GM12873 (cell line): ENCODE results near the gene PEX16.

Experiments
- TF ChIP-seq, protein P1 (sequence below): IDR thresholded peaks from 2 replicates; pipeline ENCODE4 v1.5.1; 2012; ENCODE audit warnings: low read depth, mild to moderate bottlenecking, moderate library complexity, low read length, control low read depth; ENCODE audit not compliant: insufficient read depth; ENCODE audit errors: missing control alignments

PEX16 gene

DNA sequence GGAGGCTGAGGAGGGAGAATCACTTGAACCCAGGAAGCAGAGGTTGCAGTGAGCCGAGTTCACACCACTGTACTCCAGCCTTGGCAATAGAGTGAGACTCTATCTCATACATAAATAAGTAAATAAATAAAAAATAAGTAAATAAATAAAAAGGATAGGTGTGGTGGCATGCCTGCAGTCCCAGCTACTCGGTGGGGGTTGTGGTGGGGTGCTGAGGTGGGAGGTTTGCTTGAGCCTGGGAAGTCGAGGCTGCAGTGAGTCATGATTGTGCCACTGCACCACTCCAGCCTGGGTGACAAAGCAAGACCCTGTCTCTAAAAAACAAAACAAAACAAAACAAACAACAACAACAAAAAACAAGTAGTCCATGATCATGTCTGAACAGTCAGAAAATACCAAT, 7.9 kb upstream of the PEX16 start:
- TF ChIP-seq, protein P1, sequence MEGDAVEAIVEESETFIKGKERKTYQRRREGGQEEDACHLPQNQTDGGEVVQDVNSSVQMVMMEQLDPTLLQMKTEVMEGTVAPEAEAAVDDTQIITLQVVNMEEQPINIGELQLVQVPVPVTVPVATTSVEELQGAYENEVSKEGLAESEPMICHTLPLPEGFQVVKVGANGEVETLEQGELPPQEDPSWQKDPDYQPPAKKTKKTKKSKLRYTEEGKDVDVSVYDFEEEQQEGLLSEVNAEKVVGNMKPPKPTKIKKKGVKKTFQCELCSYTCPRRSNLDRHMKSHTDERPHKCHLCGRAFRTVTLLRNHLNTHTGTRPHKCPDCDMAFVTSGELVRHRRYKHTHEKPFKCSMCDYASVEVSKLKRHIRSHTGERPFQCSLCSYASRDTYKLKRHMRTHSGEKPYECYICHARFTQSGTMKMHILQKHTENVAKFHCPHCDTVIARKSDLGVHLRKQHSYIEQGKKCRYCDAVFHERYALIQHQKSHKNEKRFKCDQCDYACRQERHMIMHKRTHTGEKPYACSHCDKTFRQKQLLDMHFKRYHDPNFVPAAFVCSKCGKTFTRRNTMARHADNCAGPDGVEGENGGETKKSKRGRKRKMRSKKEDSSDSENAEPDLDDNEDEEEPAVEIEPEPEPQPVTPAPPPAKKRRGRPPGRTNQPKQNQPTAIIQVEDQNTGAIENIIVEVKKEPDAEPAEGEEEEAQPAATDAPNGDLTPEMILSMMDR = no peak

- TF ChIP-seq, protein P1 = no peak
Observed at GRCh38 chr11:45924927-45925326, 7.2 kb upstream of the PEX16 start.

- TF ChIP-seq, protein P1 = no peak
Observed at GRCh38 chr11:45924036-45924915, 6.6 kb upstream of the PEX16 start.

DNA sequence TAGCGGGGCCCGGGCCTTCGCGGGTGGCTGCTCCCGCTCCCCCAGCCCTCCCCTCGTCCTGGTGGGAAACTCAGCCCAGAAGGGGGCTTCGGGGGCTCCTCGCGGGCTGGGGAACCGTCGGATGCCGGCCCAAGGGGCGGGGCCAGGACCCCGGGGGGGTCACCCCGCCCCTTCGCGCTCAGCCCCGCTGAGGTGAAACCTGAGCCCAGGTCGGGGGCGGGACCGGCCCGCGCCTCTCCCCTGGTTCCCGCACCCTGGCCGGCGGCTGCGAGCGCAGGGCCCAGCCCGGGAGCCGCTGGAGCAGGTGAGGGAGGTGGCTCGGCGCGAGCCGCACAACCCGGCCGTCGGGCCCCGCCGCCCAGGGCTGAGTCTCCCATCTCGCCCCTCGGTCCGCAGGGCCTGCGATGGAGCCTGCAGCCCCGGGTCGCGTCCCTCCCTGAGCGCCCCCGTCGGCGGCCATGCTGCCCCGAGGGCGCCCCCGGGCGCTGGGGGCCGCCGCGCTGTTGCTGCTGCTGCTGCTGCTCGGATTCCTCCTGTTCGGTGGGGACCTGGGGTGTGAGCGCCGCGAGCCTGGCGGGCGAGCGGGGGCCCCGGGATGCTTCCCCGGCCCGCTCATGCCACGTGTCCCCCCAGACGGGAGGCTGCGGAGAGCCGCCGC, 4.9 kb upstream of the PEX16 start, which contains the start of gene LARGE2:
LARGE2 (plus strand) TSS at position 232 of the 658 bp plus-strand sequence; CDS start at position 459, 227 bp downstream.
- TF ChIP-seq, protein P1 = no peak

DNA sequence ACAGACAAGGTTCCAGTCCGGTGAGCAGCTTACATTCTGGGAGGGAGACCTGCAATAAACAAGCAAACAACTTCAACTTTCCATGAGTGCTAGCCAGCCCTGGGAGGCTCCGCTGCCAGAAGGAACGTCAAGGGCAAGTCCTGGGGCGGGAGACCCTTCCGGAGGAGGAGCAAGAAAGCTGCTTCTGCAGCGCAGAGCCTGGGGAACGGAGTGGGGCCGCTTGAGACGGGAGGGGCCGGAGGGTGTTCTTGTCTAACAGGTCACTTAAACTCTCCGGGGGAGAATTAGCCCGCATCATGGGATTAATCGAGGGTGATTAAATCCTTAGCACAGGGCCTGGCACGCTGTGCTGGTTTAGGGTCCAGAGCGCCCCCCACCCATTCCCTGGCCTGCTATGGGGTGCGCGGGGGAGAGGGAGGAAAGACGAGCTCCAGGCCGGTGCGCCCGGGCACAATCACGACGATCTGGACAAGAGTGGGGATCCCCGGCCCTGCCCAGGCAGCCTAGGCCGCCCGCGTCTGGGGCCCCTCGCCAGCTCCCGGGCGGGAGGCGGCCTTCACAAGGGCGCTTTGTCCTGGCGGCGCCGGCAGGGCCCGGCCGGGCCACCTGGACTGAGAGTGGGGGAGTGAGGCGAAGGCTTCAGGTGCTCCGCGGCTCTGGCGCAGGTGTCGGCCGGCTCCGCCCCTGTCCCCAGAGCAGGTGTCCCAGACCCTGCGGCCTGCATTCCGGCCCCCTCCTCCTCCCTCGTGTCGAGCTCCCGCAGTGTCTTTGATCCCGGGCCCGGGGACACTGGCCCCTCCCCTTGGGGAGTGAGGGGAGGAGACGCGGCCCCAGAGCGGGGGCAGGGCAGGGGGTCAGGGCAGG, 4.1 kb upstream of the PEX16 start:
- TF ChIP-seq, protein P1 = no peak

GRCh38 chr11:45920531-45921477, 3.1 kb upstream of the PEX16 start:
- TF ChIP-seq, protein P1 = no peak
